Upper lobe of left lung (tissue), 6 donors: ENCODE data around the gene TMEM178B. TPM values are rescaled to one million over a fixed set of nuclear protein-coding genes. Genes with fewer than 3 reads are reported as not detected.

Experiments
- ATAC-seq, 2 donors: fragments of 200-7000 bp; cut with Tn5 transposase; one replicate each; pipeline ENCODE4 v1.9.1; 2022; ENCODE audit warnings: mild to moderate bottlenecking in 2 of 2, moderate library complexity in 2 of 2; ENCODE audit not compliant: low FRiP score in 2 of 2
- DNase-seq, 2 donors: peaks; one replicate each; pipeline ENCODE4 v3.0.0-alpha.2; 2019 to 2020
- H3K27ac ChIP-seq, 4 donors: fragments of 200-600 bp; sonication (generic); one replicate each; pipeline ENCODE4 v1.5.1; 2016 to 2019
- H3K27me3 ChIP-seq, 4 donors: fragments of 200-600 bp; sonication (generic); one replicate each; pipeline ENCODE4 v1.5.1; 2017 to 2019
- H3K36me3 ChIP-seq, 4 donors: fragments of 200-600 bp; sonication (generic); one replicate each; pipeline ENCODE4 v1.5.1; 2016 to 2019
- H3K4me1 ChIP-seq, 4 donors: fragments of 200-600 bp; sonication (generic); one replicate each; pipeline ENCODE4 v1.5.1; 2018 to 2019
- H3K4me3 ChIP-seq, 4 donors: fragments of 200-600 bp; sonication (generic); one replicate each; pipeline ENCODE4 v1.5.1; 2017 to 2019; ENCODE audit warnings: mild to moderate bottlenecking in 2 of 4, moderate library complexity in 1 of 4
- H3K9me3 ChIP-seq, 4 donors: fragments of 200-600 bp; sonication (generic); one replicate each; pipeline ENCODE4 v1.5.1; 2018 to 2019
- CTCF ChIP-seq, 6 experiments: fragments of 450-650 bp in 4 of 6; fragments of 200-600 bp in 2 of 6; sonication (generic) in 2 of 6; IDR thresholded peaks; one replicate each; pipeline ENCODE4 v1.5.1; 2016 to 2019; ENCODE audit warnings: antibody characterized with exemption in 6 of 6
- EP300 ChIP-seq, 4 donors: sonication (generic); formaldehyde crosslinking; IDR thresholded peaks; one replicate each; pipeline ENCODE4 v1.5.1; 2017; ENCODE audit warnings: antibody characterized with exemption in 4 of 4, control low read depth in 2 of 4
- POLR2A ChIP-seq, 4 donors: fragments of 450-650 bp; IDR thresholded peaks; one replicate each; pipeline ENCODE4 v1.5.1; 2016 to 2017; ENCODE audit warnings: antibody characterized with exemption in 4 of 4, mild to moderate bottlenecking in 2 of 4
- POLR2AphosphoS5 ChIP-seq, 2 donors: sonication (generic); formaldehyde crosslinking; IDR thresholded peaks; one replicate each; pipeline ENCODE4 v1.5.1; 2017; ENCODE audit warnings: antibody characterized with exemption in 2 of 2
- WGBS, 2 donors: methylation state at CpG; one replicate each; pipeline ENCODE4 v1.1.5; 2017 to 2018; 5-methylcytosine and 5-hydroxymethylcytosine counted together
- total RNA-seq, 6 donors: library from RNA; depleted of rRNA in 4 of 6; stranded (reverse); fragments of >200 nt in 4 of 6; gene quantifications; one replicate each; pipeline versions ENCODE4 v1.1.0 to v1.2.1, GENCODE V29; 2016 to 2021
- donor health status: DM: no; HTN: no; CAD: no; lungs with moderate emphysema.
- donor health status: DM: no; HTN: yes; CAD: no; lungs with severe emphysema.

Gene TMEM178B
- total RNA-seq, 6 donors from 2014 or later = under 0.01 to 1.4 (median 0.32) TPM

- Histone ChIP-seq H3K27ac (no peak overlapping the region), H3K4me1 (no peaks in the 10 kb centered on the region), H3K4me3 (no peak overlapping the region), H3K27me3 (no peaks in the 10 kb centered on the region), H3K36me3 (no peaks in the 10 kb centered on the region), H3K9me3 (no peaks in the 10 kb centered on the region)
- no peak for DNase-seq
- TF ChIP-seq EP300 (IDR thresholded peaks at IDR 0.05) = no peak
- TF ChIP-seq POLR2AphosphoS5 (IDR thresholded peaks at IDR 0.05) = no peak
- no peak for TF ChIP-seq POLR2A (IDR thresholded peaks at IDR 0.05)
- no peak for TF ChIP-seq CTCF (IDR thresholded peaks at IDR 0.05)
- WGBS, 2 donors = 88 to 89% methylated on average over 6 of the region's 6 CpGs
- no peak for ATAC-seq
These were observed 377.4 kb downstream of the TMEM178B start for GRCh38 chr7:141451232-141451631.

GRCh38 chr7:141452911-141453310 is 379.0 kb downstream of the TMEM178B start:
- WGBS, 2 donors = 87 to 92% methylated on average over 3 of the region's 3 CpGs
- H3K4me3 ChIP-seq = no peak overlapping the region
- no peaks in the 10 kb centered on the region for H3K9me3 ChIP-seq
- H3K4me1 ChIP-seq = no peaks in the 10 kb centered on the region
- TF ChIP-seq POLR2A (IDR thresholded peaks at IDR 0.05) = no peak
- no peak for TF ChIP-seq POLR2AphosphoS5 (IDR thresholded peaks at IDR 0.05)
- no peak for TF ChIP-seq CTCF (IDR thresholded peaks at IDR 0.05)
- no peak for TF ChIP-seq EP300 (IDR thresholded peaks at IDR 0.05)
- H3K27ac ChIP-seq = no peak overlapping the region
- ATAC-seq (no peak), DNase-seq (no peak)
- no peaks in the 10 kb centered on the region for H3K27me3 ChIP-seq
- H3K36me3 ChIP-seq = no peaks in the 10 kb centered on the region

GRCh38 chr7:141454338-141454737 is 380.5 kb downstream of the TMEM178B start:
- H3K36me3 ChIP-seq = no peaks in the 10 kb centered on the region
- ATAC-seq = no peak
- 77 to 78% methylated on average over 3 of the region's 3 CpGs for WGBS, 2 donors
- H3K27me3 ChIP-seq = no peaks in the 10 kb centered on the region
- TF ChIP-seq POLR2A (IDR thresholded peaks at IDR 0.05) = no peak
- no peak for TF ChIP-seq POLR2AphosphoS5 (IDR thresholded peaks at IDR 0.05)
- no peak for TF ChIP-seq EP300 (IDR thresholded peaks at IDR 0.05)
- TF ChIP-seq CTCF (IDR thresholded peaks at IDR 0.05) = no peak
- no peaks in the 10 kb centered on the region for H3K9me3 ChIP-seq
- H3K27ac ChIP-seq = no peak overlapping the region
- no peak for DNase-seq
- H3K4me3 ChIP-seq = no peak overlapping the region
- no peaks in the 10 kb centered on the region for H3K4me1 ChIP-seq

GRCh38 chr7:141455723-141456122 is 381.9 kb downstream of the TMEM178B start:
- H3K27ac ChIP-seq = no peak overlapping the region
- no peaks in the 10 kb centered on the region for H3K27me3 ChIP-seq
- no peak overlapping the region for H3K4me3 ChIP-seq
- no peak for ATAC-seq
- H3K36me3 ChIP-seq = no peaks in the 10 kb centered on the region
- no peaks in the 10 kb centered on the region for H3K9me3 ChIP-seq
- DNase-seq = no peak
- H3K4me1 ChIP-seq = no peaks in the 10 kb centered on the region
- WGBS, 2 donors = 75% methylated on average over 1 of the region's 1 CpG; no CpG with 5 or more reads in 1 of the 2 donors
- TF ChIP-seq EP300 (IDR thresholded peaks at IDR 0.05) (no peak), CTCF (IDR thresholded peaks at IDR 0.05) (no peak), POLR2A (IDR thresholded peaks at IDR 0.05) (no peak), POLR2AphosphoS5 (IDR thresholded peaks at IDR 0.05) (no peak)

GRCh38 chr7:141456298-141456697 is 382.4 kb downstream of the TMEM178B start:
- DNase-seq = no peak
- TF ChIP-seq POLR2AphosphoS5 (IDR thresholded peaks at IDR 0.05) (peak in 1 of 2 donors; percentile 14), CTCF (IDR thresholded peaks at IDR 0.05) (no peak), POLR2A (IDR thresholded peaks at IDR 0.05) (no peak), EP300 (IDR thresholded peaks at IDR 0.05) (peak in 1 of 4 donors; percentile 6)
- Histone ChIP-seq H3K4me3 (no peak overlapping the region), H3K9me3 (no peaks in the 10 kb centered on the region), H3K36me3 (no peaks in the 10 kb centered on the region), H3K27me3 (no peaks in the 10 kb centered on the region), H3K4me1 (no peaks in the 10 kb centered on the region), H3K27ac (no peak overlapping the region)
- no peak for ATAC-seq
- 51 to 68% methylated on average over 2 of the region's 2 CpGs for WGBS, 2 donors
